GM18867 (cell line): ENCODE results near the gene TRMT61A.
"Not testable (repeated sequence)": the region's sequence is repeated elsewhere in the genome, so short reads cannot be mapped to it uniquely, and the experiment has no call there.

ENCODE experiments used
- ATAC-seq: cut with Tn5 transposase; IDR thresholded peaks from one replicate; pipeline ENCODE4 v1.9.1; 2021; ENCODE audit warnings: mild to moderate bottlenecking, moderate library complexity; ENCODE audit not compliant: unreplicated experiment

TRMT61A gene

DNA sequence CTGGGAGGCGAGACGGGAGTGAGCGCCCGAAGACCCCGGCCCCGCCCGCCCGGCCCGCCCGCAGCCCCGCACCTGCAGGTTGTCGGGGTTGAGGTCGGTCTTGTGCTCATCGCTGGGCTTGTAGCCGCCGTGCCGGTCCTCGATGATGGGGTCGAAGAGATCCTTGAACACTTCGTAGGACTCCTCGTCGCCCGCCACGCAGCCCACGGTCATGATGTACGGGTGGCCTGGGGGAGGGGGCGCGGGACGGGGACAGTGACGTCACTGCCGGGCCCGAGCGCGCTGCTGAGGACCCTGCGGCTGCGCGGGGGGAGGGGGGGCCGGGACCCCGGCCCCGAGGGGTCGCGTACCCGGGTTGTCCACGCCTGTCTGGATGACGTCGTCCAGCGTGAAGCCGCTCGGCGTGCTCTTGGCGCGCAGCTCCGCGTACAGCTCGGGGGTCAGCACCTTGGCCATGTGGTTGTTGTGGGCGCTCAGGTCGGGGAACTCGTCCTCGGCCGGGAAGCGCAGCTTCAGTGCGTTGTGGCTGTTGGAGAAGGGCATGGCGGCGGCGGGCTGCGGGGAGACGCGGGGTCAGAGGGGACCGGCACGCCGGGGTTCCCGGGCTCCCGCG, 6.9 kb upstream of the TRMT61A start:
- ATAC-seq: no peak

DNA sequence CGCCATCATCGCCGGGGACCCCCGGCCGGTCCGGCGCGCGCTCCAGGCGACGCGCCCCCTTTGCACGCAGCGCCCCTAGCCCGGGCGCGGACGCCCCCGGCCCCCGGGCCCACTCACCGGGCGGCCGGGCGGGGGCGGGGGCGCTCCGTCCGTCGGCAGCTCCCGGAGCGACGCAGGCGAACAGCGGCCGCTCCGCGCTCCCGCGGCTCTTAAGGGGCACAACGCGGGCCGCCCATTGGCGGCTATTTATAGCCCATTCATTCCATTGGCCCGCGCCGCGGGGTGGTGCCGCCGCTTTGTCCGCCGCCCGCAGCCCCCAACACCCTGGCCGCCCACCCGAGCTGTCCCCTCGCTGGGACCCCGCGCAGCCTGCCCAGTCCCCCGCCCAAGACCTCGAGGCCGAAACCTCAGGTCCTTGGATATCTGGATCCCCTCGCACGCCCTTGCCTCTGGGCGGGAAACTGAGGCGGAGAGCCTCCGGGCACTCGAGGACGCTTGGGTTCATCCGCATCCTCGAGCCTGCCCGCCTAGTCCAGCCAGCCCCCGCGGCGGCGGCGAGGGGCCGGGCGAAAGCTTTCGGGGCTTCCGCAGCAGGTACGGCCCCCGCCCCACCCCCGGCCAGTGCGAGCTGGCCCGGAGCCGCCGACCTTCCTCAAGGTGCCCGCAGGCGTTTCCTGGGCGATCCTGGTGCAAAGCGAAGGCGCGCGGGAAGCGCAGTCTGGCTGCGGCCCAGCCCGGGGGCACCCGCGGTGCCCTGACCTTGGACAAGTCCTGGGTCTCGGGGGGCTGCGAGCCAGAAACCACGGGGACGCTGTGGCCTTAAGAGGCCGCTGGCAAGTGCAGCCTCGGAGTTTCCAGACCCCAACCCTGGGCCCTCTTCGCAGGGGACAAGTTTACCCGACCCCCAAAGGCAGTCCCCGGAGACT, 6.1 kb upstream of the TRMT61A start, which contains the start of gene CKB:
CKB (minus strand) TSS at position 182 of the 926 bp plus-strand sequence. CDS start 337 bp downstream, outside the sequence.
- ATAC-seq: no peak

DNA sequence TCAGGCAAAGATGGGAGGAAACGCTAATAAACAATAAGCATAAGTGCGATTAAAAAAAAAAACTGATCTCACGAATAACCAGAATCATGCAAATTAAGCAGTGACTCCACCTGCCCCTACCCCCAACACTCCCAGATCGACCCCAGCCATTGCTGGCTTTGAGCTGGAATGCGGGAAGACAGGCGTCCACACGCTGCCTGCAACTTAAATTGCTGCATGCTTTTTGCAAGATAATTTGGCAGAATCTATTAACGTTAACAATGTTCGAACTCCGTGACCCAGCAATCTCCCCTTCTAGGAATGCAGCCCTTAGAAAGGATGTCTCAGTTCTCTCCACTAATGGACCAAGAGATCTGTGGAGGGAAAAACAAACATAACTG, 5.4 kb upstream of the TRMT61A start:
- ATAC-seq: no peak

DNA sequence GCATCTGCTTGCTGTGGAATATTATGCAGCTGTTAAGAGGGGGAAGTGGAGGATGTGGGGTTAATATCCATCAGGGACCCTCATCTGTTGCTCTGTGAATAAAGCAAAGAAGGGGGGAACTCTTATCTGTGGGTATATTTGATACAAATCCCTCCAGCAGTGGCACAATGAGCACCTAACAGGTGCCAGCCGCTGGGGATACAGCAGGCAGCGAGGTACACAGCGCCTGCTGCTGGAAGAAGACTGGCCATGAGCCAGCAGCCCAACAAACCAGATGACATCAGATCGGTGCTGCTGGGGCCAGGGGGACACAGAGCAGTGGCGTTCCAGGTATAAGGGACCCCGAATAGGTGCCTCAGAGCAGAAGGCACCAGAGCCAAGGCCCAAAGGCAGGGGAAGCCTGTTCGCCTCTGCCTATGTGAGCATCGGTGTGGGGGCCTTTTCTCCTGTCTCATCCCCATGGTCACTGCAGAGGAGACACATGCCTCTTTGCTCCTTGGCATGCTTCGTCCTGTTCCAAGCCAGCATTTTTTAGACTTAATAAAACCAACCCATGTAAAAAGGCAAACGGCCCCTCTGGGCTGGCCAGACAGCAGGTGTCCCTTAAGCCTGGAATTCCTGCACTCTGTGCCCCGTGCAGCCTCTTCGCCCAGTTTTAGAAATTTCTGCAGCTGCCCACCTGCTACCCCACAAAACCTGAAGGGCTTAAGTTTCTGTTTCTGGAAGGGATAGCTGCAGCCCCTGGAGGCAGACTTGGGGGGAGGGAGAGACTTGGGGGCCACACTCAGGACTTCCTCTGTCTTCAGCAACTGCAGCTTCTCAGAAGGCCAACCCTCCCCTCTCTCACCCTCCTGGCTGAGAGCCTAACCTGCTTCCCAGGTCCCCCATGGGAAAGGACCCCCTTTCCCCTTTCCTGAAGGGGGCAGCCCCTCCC, 4.7 kb upstream of the TRMT61A start:
- no peak for ATAC-seq

DNA sequence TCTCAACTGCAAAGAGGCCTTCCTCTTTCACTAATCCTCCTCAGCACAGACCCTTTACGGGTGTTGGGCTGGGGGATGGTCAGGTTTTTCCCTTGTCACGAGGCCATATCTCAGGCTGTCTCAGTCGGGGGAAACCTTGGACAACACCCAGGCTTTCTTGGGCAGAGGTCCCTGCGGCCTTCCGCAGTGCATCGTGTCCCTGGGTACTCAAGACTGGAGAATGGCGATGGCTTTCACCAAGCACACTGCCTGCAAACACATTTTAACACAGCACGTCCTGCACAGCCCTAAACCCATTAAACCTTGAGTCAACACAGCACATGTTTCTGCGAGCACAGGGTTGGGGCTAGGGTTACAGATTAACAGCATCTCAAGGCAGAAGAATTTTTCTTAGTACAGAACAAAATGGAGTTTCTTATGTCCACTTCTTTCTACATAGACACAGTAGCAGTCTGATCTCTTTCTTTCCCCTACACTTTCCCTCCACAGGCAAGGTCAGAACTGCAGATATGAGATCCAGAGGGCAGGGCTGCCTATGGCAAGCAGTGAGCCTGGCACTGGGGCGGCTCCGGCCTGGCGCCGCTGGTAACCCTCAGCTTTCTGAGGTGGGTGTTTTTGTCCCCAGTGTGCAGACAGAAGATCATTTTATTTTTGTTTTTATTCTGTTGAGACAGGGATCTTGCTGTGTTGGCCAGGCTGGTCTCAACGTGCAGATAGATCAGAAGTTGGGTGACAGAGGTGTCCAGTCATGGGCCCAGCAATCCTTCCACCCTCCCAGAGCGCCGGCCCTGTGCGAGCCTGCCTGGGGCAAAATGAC, 3.4 kb upstream of the TRMT61A start:
- ATAC-seq: not testable (repeated sequence)

DNA sequence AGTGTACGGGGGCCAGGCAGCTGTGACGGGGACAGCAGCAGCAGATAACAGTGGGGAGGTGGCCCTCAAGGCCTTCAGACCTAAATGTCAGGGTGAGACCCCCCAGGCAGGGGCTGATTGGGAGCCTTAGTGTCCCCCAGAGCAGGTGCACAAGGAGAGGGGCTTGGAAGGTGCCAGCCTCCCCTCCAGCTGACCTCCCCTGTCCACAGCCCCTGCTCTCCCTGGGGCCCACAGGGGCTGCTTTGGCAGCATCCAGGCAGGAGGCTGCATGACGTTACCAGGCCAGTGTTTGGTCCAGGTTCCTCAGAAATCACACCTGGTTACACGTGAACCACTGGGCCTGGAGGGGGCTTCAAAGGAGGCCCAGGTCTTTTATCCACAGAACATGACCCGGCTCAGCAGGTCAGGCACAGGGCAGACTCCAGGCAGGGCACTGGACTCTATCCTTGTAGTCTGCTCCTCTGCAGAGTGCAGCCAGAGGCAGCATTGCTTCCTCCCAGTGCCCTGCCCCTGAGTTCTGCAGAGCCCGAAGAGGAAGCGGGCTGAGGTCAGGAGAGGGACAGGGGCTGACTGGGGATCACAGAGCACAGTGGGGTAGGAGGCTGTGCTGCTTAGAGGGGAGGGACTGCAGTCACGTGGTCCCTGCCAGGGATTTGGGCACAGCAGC, 2.6 kb upstream of the TRMT61A start:
- ATAC-seq: no peak

DNA sequence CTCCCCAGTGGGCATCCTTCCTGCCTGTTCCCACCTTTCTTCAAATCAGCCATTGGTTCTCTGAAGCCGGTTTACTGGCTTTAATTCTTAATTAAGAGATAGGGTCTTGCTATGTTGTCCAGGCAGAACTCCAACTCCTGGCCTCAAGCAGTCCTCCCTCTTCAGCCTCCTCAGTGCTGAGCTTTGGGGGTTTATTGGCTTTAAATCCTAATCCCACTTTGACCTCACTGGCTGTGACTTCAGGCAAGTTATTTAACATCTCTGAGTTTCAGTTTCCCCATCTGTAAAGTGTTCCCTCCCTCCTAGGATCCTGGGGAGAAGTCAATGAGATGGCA, 2.1 kb upstream of the TRMT61A start:
- no peak for ATAC-seq

DNA sequence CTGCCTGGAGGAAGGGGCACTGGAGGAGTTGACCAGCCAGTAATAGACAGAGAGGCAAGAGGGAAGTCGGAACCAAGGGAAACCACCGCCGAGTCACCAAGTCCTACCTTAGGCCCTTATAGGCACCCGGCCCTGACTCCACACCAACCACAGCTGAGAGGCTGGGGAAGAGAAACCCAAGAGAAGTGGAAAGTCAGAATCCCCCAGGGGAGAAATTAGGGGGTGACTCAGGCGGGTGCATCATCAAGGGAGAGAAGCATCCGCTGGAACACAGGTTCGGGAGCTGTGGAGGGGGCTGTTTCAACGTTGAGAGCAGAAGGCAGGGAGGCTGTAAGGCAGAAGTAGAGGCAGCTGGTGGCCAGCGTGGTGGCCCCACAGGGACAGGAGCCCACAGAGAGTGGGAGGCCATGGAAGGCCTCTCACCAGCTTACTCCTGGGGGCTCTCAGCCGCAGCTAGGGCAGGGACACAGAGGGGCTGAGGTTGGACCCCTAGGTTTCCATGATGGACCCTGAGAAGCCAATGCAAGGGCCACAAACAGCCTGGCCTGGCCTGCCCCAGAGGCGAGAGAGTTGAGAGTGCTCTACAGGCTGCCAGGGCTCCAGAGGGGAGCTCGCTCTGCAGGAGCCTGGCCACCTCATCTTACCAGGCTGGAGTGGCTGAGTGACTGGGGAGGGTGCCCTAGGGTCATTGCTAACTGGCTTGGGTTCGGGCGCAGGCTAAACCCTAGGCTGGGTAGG, 1.4 kb upstream of the TRMT61A start:
- ATAC-seq: no peak

DNA sequence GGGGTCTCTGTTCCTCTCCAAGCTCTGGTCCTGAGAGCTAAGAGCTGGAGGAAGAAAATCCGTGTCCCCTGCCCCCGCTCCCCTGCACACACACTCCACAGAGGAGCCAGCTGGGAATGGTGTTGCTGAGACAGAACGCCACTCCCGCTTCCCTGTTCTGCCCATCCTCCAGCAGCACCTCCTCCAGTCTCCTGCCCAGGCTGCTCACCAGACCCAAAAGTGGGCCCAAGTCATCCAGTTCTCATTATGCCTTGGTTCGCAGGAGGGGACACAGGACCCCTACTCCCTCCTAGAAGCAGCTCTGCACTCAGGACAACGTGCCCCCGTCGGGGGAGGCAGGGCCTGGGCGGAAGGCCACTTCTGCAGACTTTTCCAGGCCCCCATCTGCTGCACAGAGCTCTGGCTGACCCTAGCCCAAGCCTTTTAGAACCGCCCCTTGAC, 830 bp upstream of the TRMT61A start:
- ATAC-seq: no peak

DNA sequence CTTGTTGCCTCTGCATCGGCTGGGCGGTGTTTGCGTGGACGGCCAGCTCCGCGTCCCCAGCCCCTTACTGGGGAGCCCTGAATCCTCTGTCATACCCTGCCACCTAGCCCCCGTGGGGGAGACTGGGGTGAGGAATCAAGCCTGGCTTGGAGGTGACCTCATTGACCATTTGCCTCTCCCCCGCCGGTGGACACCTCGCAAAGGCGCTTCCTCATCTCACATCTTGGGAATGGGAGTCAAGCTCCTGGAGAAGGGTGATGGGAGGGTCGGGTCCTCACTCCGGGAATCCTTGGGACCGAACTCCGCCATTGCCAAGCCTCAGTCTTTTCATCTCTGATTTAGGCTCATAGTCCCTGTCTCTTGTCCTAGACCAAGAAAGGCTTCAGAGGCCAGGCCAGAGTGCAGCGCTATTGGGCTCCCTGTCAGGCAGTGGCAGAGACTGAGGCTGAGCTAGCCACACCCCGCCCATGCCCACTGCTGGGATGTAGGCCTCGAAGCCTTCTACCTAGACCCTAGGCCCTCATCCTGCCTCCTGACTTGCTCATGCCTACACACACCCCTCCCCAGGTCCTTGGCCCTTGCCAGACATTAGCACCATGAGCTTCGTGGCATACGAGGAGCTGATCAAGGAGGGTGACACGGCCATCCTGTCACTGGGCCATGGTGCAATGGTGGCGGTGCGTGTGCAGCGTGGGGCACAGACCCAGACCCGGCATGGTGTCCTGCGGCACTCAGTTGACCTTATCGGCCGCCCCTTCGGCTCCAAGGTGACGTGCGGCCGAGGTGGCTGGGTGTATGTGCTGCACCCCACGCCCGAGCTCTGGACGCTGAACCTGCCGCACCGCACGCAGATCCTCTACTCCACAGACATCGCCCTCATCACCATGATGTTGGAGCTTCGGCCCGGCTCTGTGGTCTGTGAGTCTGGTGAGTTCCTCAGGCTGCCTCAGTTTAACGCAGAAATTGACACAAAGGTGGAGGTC, 678 bp downstream of the TRMT61A start:
- no peak for ATAC-seq

DNA sequence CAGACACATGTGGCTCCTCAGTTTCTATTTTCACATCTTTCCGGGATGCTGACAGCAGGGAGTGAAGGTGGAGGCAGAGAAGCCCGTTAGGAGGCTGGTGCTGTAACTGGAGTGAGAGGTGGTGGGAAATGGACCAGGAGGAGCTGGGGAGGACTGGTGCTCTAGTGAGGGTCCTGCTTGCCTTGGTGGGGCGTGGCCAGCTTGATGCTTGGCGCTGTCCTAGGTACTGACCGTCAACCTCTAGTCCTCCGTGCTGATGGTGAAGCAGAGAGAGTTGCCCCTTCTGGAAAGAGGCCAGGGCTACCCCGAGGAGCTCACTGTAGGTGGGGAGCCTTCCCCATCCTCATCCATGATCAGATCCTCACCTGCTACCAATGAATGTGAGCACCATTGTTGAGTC, 1.4 kb downstream of the TRMT61A start:
- ATAC-seq: no peak

DNA sequence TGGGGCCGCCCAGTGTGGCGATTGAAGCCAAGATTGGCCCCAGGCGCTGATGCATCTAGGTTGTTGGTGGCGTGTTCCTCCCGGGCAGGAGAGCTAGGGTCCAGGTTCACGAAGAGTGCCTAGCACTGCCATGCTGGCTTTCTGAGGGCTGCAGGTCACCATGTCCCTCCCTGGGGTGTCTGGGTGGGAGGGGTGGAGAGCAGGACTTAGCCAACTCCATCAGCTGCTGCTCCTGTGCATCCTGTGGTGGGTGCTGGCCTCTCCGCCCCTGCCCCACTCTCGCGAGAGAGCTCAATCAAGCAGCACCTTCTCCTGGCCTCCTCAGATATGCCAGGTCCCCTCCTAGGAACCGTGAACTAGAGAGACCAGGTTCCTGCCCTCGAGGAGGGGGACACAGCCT, 1.8 kb downstream of the TRMT61A start:
- ATAC-seq: no peak

DNA sequence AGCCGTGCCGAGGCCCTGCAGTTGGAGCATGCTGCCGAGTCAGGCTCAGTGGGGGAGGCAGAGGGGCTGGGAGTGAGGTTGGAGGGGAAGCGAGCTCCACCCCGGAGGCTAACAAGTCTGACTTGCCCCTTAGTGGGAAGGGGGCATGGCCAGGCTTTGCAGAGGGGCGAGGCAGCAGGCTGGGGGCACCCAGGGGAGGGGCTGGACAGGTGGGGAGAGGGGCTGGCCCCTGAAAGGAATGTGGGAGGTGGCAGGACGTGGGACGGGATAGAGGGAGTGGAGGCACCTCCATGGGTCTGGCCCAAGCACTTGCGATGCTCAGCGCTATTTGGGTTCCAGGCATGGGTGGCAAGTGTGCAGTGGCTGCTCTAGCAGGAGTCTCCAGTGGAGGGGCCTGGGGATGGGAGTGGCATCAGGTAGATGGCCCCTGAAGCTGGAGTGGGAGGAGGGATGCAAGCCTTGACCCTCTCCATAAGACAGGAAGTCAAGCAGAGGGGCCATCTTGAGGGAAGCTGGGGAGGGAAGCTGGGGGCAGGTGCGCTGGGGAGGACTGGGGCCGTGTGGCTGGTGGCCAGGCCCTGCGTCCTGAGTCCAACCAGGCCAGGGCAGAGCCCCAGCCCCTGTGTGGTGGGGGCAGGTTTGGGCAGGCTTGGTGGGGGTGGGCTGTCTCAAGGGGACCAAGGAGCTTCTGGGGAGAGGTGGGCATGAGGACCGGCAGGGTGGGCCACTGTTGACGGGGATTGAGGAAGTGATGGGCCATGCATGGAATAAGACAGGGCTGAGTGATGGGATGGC, 2.6 kb downstream of the TRMT61A start:
- ATAC-seq: no peak

DNA sequence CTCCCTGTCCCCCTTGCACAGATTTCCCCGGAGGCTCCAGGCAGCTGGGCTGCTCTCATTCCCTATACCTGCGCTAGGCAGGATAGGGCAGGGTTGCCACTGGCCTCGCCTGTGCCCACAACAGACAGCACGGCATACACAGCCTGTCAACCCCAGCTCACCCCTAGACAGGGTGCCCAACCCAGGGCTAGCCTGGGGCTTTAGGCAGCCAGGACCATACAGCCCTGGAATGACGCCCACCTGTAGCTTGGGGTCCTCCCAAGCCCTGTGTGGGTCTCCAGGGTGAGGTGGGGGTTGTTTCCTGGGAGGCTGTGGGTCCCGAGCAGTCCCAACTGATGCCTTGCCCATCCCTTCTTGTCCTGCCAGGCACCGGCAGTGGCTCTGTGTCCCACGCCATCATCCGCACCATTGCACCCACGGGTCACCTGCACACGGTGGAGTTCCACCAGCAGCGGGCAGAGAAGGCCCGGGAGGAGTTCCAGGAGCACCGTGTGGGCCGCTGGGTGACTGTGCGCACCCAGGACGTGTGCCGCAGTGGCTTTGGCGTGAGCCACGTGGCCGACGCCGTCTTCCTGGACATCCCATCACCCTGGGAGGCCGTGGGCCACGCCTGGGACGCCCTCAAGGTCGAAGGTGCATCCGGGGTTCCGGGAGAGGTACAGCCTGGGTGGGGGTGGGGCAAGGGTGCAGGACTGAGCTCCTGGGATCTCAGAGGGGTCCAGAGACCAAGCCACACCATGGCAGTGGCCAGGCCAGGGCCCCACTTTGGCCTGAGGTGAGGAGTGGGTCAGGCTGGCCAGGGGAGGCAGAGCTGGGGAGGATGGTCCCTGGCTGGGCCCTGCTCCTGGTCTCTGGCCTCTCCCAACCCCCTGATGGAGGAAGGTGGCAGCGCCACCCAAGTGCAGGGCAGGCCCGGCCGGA, 3.5 kb downstream of the TRMT61A start:
- no peak for ATAC-seq

DNA sequence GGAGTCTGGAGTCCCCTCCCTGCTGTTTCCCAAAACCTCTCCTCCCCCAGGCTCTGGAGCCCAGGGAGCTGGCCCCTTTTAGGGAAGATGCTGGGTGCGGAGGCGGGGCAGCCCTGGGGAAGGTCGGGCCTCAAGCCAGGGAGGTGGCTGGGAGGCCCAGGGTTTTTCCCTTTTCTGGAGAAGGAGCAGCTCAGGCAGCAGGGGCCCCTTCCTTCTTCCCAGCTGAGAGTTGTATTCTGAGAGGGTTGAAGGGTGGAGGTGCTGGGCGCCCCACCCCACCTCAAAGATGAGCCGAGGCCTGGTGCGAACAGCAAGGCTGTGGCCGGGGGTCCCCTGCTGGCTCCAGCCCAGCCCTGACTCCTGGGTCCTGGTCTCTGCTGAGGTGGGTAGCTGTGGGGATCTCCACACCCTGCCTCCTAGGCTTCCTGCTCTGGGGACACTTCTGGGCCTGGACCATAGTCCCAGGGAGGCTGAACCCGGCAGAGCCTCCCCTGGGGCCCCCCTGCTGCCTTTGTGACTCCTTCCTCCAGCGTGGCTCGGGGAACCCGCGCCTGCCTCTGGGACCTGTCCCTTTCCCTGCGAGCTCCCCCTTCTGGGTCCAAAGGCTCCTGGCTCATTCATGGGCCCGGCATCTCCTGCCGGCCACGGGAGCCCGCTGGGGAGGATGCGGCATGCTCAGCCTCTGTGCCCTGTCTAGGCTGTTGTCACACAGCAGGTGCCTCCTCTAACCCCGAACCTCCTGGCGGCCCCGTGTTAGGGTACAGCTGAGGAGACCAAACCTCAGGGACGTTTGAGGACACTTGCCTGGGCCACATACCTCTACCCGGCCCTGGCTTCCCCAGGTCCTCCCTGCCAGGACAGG, 4.4 kb downstream of the TRMT61A start:
- ATAC-seq: no peak
